Stomach (tissue), 9 donors: Measurements from ENCODE around the gene CEP250. TPM values are rescaled to one million over a fixed set of nuclear protein-coding genes. Genes with fewer than 3 reads are reported as not detected.
"Not testable (repeated sequence)": the region's sequence is repeated elsewhere in the genome, so short reads cannot be mapped to it uniquely, and the experiment has no call there.

Source experiments
- DNase-seq, 2 donors: peaks; one replicate each; pipeline versions ENCODE4 v3.0.0 to v3.0.0-alpha.2; 2013 to 2019
- H3K27ac ChIP-seq, 5 donors: fragments of 200-600 bp in 4 of 5; sonication (generic) in 4 of 5; one replicate each; pipeline ENCODE4 v1.5.1; 2013 to 2019; ENCODE audit warnings: mild to moderate bottlenecking in 1 of 5, moderate library complexity in 1 of 5
- H3K27me3 ChIP-seq, 3 donors: fragments of 200-600 bp; sonication (generic); one replicate each; pipeline ENCODE4 v1.5.1; 2017 to 2019; ENCODE audit warnings: mixed run types in 1 of 3
- H3K36me3 ChIP-seq, 4 donors: fragments of 200-600 bp; sonication (generic); 1 replicate in 3 of 4; 2 replicates in 1 of 4; pipeline ENCODE4 v1.5.1; 2016 to 2019
- H3K4me1 ChIP-seq, 4 donors: fragments of 200-600 bp; sonication (generic); one replicate each; pipeline ENCODE4 v1.5.1; 2016 to 2019
- H3K4me3 ChIP-seq, 4 donors: fragments of 200-600 bp; sonication (generic) in 3 of 4; one replicate each; pipeline ENCODE4 v1.5.1; 2016 to 2019; ENCODE audit warnings: mild to moderate bottlenecking in 1 of 4
- H3K9me3 ChIP-seq, 4 donors: fragments of 200-600 bp; sonication (generic); one replicate each; pipeline ENCODE4 v1.5.1; 2016 to 2019
- CTCF ChIP-seq, 7 experiments: fragments of 450-650 bp in 4 of 7; fragments of 200-600 bp in 3 of 7; sonication (generic) in 3 of 7; IDR thresholded peaks; one replicate each; pipeline ENCODE4 v1.5.1; 2016 to 2019; ENCODE audit warnings: antibody characterized with exemption in 7 of 7, control low read depth in 2 of 7, mild to moderate bottlenecking in 1 of 7
- EP300 ChIP-seq: sonication (generic); formaldehyde crosslinking; IDR thresholded peaks from one replicate; pipeline ENCODE4 v1.6.1; 2017; ENCODE audit warnings: antibody characterized with exemption
- POLR2A ChIP-seq, 4 donors: fragments of 450-650 bp; IDR thresholded peaks; one replicate each; pipeline ENCODE4 v1.6.1; 2016; ENCODE audit warnings: antibody characterized with exemption in 4 of 4, control low read depth in 2 of 4, mild to moderate bottlenecking in 1 of 4, moderate library complexity in 1 of 4
- POLR2AphosphoS5 ChIP-seq, 3 donors: sonication (generic); formaldehyde crosslinking; IDR thresholded peaks; one replicate each; pipeline ENCODE4 v1.6.1; 2016; ENCODE audit warnings: antibody characterized with exemption in 3 of 3
- WGBS, 5 donors: extraction: QIAGEN DNeasy Blood & Tissue Kit in 3 of 5; methylation state at CpG; one replicate each; pipeline versions ENCODE4 v1.1.5 to v1.1.7; 2013 to 2018; 5-methylcytosine and 5-hydroxymethylcytosine counted together
- intact Hi-C: fragments of 100-400 bp; cut with DNase I; formaldehyde crosslinking; loops from one replicate; pipeline ENCODE4 v1.15.1; 2023; ENCODE audit warnings: low total_unique reads
- polyA plus RNA-seq, 3 donors: library from polyadenylated mRNA; stranded (reverse); fragments of 200-250 nt; gene quantifications; one replicate each; pipeline ENCODE4 v1.2.3, GENCODE V29; 2013
- total RNA-seq, 5 donors: library from RNA; depleted of rRNA; stranded (reverse); fragments of >200 nt; gene quantifications; one replicate each; pipeline versions ENCODE4 v1.1.0 to v1.2.3, GENCODE V29; 2014 to 2016
- donor health status: healthy with polysubstance abuse.
- donor health status: Bipolar disorder and iron deficiency.
- donor health status: healthy.

Gene CEP250
- total and polyA plus RNA-seq, 8 donors = 2.9 to 51.3 (median 6.9) TPM

GRCh38 chr20:35541118-35541782, 85.9 kb downstream of the CEP250 start:
- DNase-seq = peak in 1 of 2 donors; percentile 33
- H3K4me1 ChIP-seq = peaks cover 16 to 35% (median 30%) of the 10 kb centered on the region in 4 donors
- H3K27ac ChIP-seq = peak overlapping the region; percentile 83 to 89 (median 86)
- H3K9me3 ChIP-seq = no peaks in the 10 kb centered on the region
- H3K4me3 ChIP-seq = peak overlapping the region; percentile 70 to 94 (median 74)
- WGBS, 5 donors = 17 to 31% (median 23%) methylated on average over 13 of the region's 13 CpGs
- intact Hi-C loops = no loop called here
- no peaks in the 10 kb centered on the region for H3K27me3 ChIP-seq
- no peak for TF ChIP-seq EP300
- TF ChIP-seq POLR2AphosphoS5 (IDR thresholded peaks at IDR 0.05) = no peak
- no peak for TF ChIP-seq POLR2A (IDR thresholded peaks at IDR 0.05)
- TF ChIP-seq CTCF (IDR thresholded peaks at IDR 0.05) = no peak
- H3K36me3 ChIP-seq = peaks cover 0 to 33% (median 30%) of the 10 kb centered on the region in 4 donors

GRCh38 chr20:35541783-35542662, 86.6 kb downstream of the CEP250 start, which contains the start of gene ERGIC3:
TSS of gene ERGIC3 (plus strand) at chr20:35542078. CDS start at chr20:35542098, 20 bp downstream.
- TF ChIP-seq POLR2A (IDR thresholded peaks at IDR 0.05) (no peak), POLR2AphosphoS5 (IDR thresholded peaks at IDR 0.05) (peak in 2 of 3 donors; percentile 51 to 88), CTCF (IDR thresholded peaks at IDR 0.05) (peak in 1 of 7 experiments; percentile 8), EP300 (no peak)
- no peaks in the 10 kb centered on the region for H3K27me3 ChIP-seq
- H3K4me1 ChIP-seq = peaks cover 16 to 35% (median 30%) of the 10 kb centered on the region in 4 donors
- peak within 1 kb of the TSS; percentile 83 to 89 (median 86) for H3K27ac ChIP-seq
- intact Hi-C loops = no loop called here
- DNase-seq = peak; percentile 98 to 99
- peaks cover 0 to 39% (median 36%) of the 10 kb centered on the region in 4 donors for H3K36me3 ChIP-seq
- peak within 1 kb of the TSS; percentile 70 to 94 (median 74) for H3K4me3 ChIP-seq
- no peaks in the 10 kb centered on the region for H3K9me3 ChIP-seq
- WGBS, 5 donors = 3 to 8% (median 5%) methylated on average over 38 to 57 of the region's 57 CpGs

GRCh38 chr20:35542990-35543389, 87.6 kb downstream of the CEP250 start:
- no peaks in the 10 kb centered on the region for H3K27me3 ChIP-seq
- H3K4me3 ChIP-seq = peak overlapping the region in 2 of 4 donors; percentile 70 to 74
- intact Hi-C loops = no loop called here
- peaks cover 6 to 49% (median 46%) of the 10 kb centered on the region in 4 donors for H3K36me3 ChIP-seq
- no peak for DNase-seq
- no peak overlapping the region for H3K27ac ChIP-seq
- 64 to 91% (median 86%) methylated on average over 1 of the region's 1 CpG for WGBS, 5 donors
- H3K9me3 ChIP-seq = no peaks in the 10 kb centered on the region
- peaks cover 16 to 35% (median 30%) of the 10 kb centered on the region in 4 donors for H3K4me1 ChIP-seq
- no peak for TF ChIP-seq CTCF (IDR thresholded peaks at IDR 0.05)
- no peak for TF ChIP-seq POLR2A (IDR thresholded peaks at IDR 0.05)
- TF ChIP-seq POLR2AphosphoS5 (IDR thresholded peaks at IDR 0.05) = no peak
- TF ChIP-seq EP300 = no peak

GRCh38 chr20:35544436-35544835, 89.0 kb downstream of the CEP250 start:
- DNase-seq = no peak
- H3K4me1 ChIP-seq = peaks cover 16 to 35% (median 30%) of the 10 kb centered on the region in 4 donors
- H3K9me3 ChIP-seq = no peaks in the 10 kb centered on the region
- peaks cover 21 to 63% (median 60%) of the 10 kb centered on the region in 4 donors for H3K36me3 ChIP-seq
- no peaks in the 10 kb centered on the region for H3K27me3 ChIP-seq
- H3K4me3 ChIP-seq = no peak overlapping the region
- intact Hi-C loops = no loop called here
- 93 to 97% (median 96%) methylated on average over 15 to 16 of the region's 16 CpGs for WGBS, 5 donors
- TF ChIP-seq POLR2A (IDR thresholded peaks at IDR 0.05) (no peak), EP300 (no peak), CTCF (IDR thresholded peaks at IDR 0.05) (no peak), POLR2AphosphoS5 (IDR thresholded peaks at IDR 0.05) (no peak)
- H3K27ac ChIP-seq = no peak overlapping the region

GRCh38 chr20:35544941-35545340, 89.5 kb downstream of the CEP250 start:
- H3K9me3 ChIP-seq, intact Hi-C loops, H3K4me3 ChIP-seq, DNase-seq, H3K27ac ChIP-seq, H3K27me3 ChIP-seq: not testable (repeated sequence)
- Histone ChIP-seq H3K36me3 (peaks cover 26 to 68% (median 65%) of the 10 kb centered on the region in 4 donors), H3K4me1 (peaks cover 16 to 31% (median 29%) of the 10 kb centered on the region in 4 donors)
- WGBS, 5 donors = 94 to 100% (median 95%) methylated on average over 7 of the region's 7 CpGs
